ENCODE measurements around the gene GTF2IRD1.

GRCh38 chr7:74439541-74439940 lies 14.2 kb upstream of the GTF2IRD1 start:
- TF ChIP-seq CTCF (conservative IDR thresholded peaks at IDR 0.05; ENCODE audit: low read depth in 2 of 2) (no peak), EZH2 (IDR thresholded peaks at IDR 0.05; ENCODE audit: low read depth, unreplicated experiment) (no peak), POLR2AphosphoS5 (IDR thresholded peaks at IDR 0.05; ENCODE audit: low read depth) (no peak), EZH2phosphoT487 (IDR thresholded peaks at IDR 0.05; ENCODE audit: unreplicated experiment) (no peak), ETS1 (IDR thresholded peaks at IDR 0.05) (no peak), ZNF462 (CRISPR knock-in tag; IDR thresholded peaks at IDR 0.05) (no peak), REST (IDR thresholded peaks at IDR 0.05; ENCODE audit: unreplicated experiment) (no peak)
